Measurements from ENCODE around the gene PPFIA1. TPM values are rescaled to one million over a fixed set of nuclear protein-coding genes. Genes with fewer than 3 reads are reported as not detected.

Gene PPFIA1
- total and polyA plus RNA-seq, 9 donors = 20.5 to 60.3 (median 37.8) TPM

GRCh38 chr11:70242885-70243284 lies 27.6 kb upstream of the PPFIA1 start:
- DNase-seq = no peak
- intact Hi-C loops (cut with DNase I) = no loop called here
- no peak overlapping the region for H3K4me3 ChIP-seq
- no peaks in the 10 kb centered on the region for H3K36me3 ChIP-seq
- no peak overlapping the region for H3K27ac ChIP-seq
- H3K9me3 ChIP-seq = no peaks in the 10 kb centered on the region
- 59 to 80% (median 70%) methylated on average over 4 of the region's 4 CpGs for WGBS, 3 donors
- no peak for TF ChIP-seq EP300 (IDR thresholded peaks at IDR 0.05)
- TF ChIP-seq POLR2A (IDR thresholded peaks at IDR 0.05) = no peak
- TF ChIP-seq CTCF (IDR thresholded peaks at IDR 0.05) = no peak
- H3K27me3 ChIP-seq = no peaks in the 10 kb centered on the region
- H3K4me1 ChIP-seq (ENCODE audit: insufficient read depth) = no peaks in the 10 kb centered on the region

- Histone ChIP-seq H3K9me3 (no peaks in the 10 kb centered on the region), H3K4me3 (no peak overlapping the region), H3K4me1 (ENCODE audit: insufficient read depth) (no peaks in the 10 kb centered on the region), H3K27ac (no peak overlapping the region), H3K36me3 (no peaks in the 10 kb centered on the region), H3K27me3 (no peaks in the 10 kb centered on the region)
- no peak for DNase-seq
- TF ChIP-seq POLR2A (IDR thresholded peaks at IDR 0.05) (no peak), CTCF (IDR thresholded peaks at IDR 0.05) (no peak), EP300 (IDR thresholded peaks at IDR 0.05) (no peak)
- 86 to 89% (median 89%) methylated on average over 15 of the region's 15 CpGs for WGBS, 3 donors
- intact Hi-C loops (cut with DNase I) = no loop called here
These were observed 26.4 kb upstream of the PPFIA1 start for GRCh38 chr11:70243912-70244652.

DNA sequence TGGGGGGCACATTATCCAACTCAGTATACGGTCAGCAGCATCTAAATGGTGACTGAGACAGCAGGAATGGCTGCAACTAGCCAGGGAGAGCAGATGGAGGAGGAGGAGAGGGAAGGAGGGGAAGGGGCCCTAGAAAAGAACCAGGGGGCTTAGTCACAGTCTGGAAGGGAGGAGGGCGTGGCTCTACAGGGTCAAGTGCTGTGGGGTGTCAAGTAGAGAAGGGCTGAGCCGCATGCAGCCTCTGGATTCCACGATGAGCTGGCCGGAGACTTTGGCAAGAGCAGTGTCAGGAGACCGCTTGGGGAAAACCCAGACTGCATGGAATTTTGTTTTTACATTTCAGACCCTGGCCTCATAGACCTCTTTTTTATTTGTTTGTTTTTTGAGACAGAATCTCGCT lies 25.8 kb upstream of the PPFIA1 start:
- H3K4me1 ChIP-seq (ENCODE audit: insufficient read depth) = no peaks in the 10 kb centered on the region
- no peaks in the 10 kb centered on the region for H3K9me3 ChIP-seq
- H3K27ac ChIP-seq = no peak overlapping the region
- TF ChIP-seq POLR2A (IDR thresholded peaks at IDR 0.05) (no peak), EP300 (IDR thresholded peaks at IDR 0.05) (no peak), CTCF (IDR thresholded peaks at IDR 0.05) (no peak)
- no peaks in the 10 kb centered on the region for H3K36me3 ChIP-seq
- no peak for DNase-seq
- H3K27me3 ChIP-seq = no peaks in the 10 kb centered on the region
- intact Hi-C loops (cut with DNase I) = no loop called here
- H3K4me3 ChIP-seq = no peak overlapping the region
- 25 to 33% (median 32%) methylated on average over 7 of the region's 7 CpGs for WGBS, 3 donors

DNA sequence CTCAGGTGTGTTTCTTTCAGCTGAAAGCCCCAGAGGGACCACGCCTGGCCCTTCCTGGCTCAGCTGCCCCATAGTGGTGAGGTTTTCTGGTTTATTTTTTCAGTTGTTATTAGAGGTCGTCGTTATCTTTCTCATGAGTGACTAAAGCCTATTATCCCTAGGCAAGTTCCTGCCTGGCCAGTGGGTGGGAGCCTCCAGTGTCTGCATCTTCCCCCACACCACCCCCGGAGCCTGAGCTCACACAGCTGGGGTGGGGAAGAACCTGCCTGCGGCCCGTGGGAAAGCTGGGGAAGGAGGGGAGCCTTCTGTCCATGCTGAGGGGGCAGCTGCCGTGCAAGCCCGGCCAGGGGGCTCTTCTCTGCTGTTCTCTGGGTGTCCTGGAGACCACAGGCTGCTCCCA lies 24.3 kb upstream of the PPFIA1 start:
- Histone ChIP-seq H3K36me3 (no peaks in the 10 kb centered on the region), H3K4me1 (ENCODE audit: insufficient read depth) (no peaks in the 10 kb centered on the region), H3K27ac (no peak overlapping the region), H3K27me3 (no peaks in the 10 kb centered on the region), H3K4me3 (no peak overlapping the region), H3K9me3 (no peaks in the 10 kb centered on the region)
- TF ChIP-seq CTCF (IDR thresholded peaks at IDR 0.05) (no peak), EP300 (IDR thresholded peaks at IDR 0.05) (no peak), POLR2A (IDR thresholded peaks at IDR 0.05) (no peak)
- DNase-seq = no peak
- intact Hi-C loops (cut with DNase I) = no loop called here
- 28 to 29% (median 29%) methylated on average over 8 of the region's 8 CpGs for WGBS, 3 donors

Data from ovary (tissue), 9 donors.